ENCODE measurements around the gene AHCYL2.
"Not testable (repeated sequence)": the region's sequence is repeated elsewhere in the genome, so short reads cannot be mapped to it uniquely, and the experiment has no call there.

AHCYL2 gene

DNA sequence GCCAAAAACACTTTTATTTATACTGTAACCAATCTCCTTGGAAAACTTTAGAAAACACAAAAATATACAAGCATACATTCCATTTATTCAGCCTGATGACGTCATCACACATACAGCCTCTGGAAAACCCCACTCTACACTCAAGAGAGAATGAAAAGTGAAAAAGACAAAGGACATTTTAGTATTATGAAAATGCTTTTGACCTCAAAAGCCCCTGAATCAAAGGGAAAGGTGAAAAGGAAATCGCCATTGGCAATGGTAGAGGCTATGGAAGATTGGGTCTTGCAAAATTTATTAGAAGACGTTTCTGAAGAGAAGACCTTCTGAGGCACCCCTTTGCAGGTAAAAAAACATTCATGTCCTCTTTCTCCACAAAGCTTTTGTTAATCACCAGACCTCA lies 126.5 kb downstream of the AHCYL2 start:
- Histone ChIP-seq H3K27me3 (ENCODE audit: control insufficient read depth, insufficient read depth, low read length) (no peaks in the 10 kb centered on the region), H3K9ac (no peak overlapping the region), H2AFZ (no peak overlapping the region), H3K27ac (no peak overlapping the region), H3K4me3 (ENCODE audit: low read depth, low read length) (no peak overlapping the region), H3K4me2 (ENCODE audit: low read length) (no peak overlapping the region), H3K9me3 (ENCODE audit: control insufficient read depth, low read length) (no peaks in the 10 kb centered on the region), H3K36me3 (ENCODE audit: control insufficient read depth, insufficient read depth, low read length) (no peaks in the 10 kb centered on the region), H3K79me2 (no peaks in the 10 kb centered on the region), H3K4me1 (no peaks in the 10 kb centered on the region)
- TF ChIP-seq, protein P1, sequence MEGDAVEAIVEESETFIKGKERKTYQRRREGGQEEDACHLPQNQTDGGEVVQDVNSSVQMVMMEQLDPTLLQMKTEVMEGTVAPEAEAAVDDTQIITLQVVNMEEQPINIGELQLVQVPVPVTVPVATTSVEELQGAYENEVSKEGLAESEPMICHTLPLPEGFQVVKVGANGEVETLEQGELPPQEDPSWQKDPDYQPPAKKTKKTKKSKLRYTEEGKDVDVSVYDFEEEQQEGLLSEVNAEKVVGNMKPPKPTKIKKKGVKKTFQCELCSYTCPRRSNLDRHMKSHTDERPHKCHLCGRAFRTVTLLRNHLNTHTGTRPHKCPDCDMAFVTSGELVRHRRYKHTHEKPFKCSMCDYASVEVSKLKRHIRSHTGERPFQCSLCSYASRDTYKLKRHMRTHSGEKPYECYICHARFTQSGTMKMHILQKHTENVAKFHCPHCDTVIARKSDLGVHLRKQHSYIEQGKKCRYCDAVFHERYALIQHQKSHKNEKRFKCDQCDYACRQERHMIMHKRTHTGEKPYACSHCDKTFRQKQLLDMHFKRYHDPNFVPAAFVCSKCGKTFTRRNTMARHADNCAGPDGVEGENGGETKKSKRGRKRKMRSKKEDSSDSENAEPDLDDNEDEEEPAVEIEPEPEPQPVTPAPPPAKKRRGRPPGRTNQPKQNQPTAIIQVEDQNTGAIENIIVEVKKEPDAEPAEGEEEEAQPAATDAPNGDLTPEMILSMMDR (IDR thresholded peaks at IDR 0.05) = no peak

DNA sequence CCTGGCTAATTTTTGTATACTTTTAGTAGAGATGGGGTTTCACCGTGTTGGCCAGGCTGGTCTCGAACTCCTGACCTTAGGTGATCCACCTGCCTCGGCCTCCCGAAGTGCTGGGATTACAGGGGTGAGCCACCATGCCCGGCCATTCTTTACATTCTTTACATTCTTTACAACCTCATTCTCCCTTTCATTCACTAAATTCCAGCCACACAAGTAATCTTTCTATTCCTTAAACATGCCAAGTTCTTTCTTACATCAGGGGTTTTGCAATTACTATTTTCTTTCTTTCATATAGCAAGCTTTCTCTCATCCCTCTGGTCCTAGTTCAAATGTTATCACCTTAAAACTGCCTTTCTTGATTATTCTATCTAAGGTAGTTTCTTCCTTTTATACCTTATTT lies 128.3 kb downstream of the AHCYL2 start:
- H3K9me3 ChIP-seq (ENCODE audit: control insufficient read depth, low read length); H3K27ac ChIP-seq; H3K27me3 ChIP-seq (ENCODE audit: control insufficient read depth, insufficient read depth, low read length); H3K9ac ChIP-seq; H3K4me3 ChIP-seq (ENCODE audit: low read depth, low read length); H3K36me3 ChIP-seq (ENCODE audit: control insufficient read depth, insufficient read depth, low read length); H3K4me2 ChIP-seq (ENCODE audit: low read length); H2AFZ ChIP-seq; H3K79me2 ChIP-seq; H3K4me1 ChIP-seq: not testable (repeated sequence)

DNA sequence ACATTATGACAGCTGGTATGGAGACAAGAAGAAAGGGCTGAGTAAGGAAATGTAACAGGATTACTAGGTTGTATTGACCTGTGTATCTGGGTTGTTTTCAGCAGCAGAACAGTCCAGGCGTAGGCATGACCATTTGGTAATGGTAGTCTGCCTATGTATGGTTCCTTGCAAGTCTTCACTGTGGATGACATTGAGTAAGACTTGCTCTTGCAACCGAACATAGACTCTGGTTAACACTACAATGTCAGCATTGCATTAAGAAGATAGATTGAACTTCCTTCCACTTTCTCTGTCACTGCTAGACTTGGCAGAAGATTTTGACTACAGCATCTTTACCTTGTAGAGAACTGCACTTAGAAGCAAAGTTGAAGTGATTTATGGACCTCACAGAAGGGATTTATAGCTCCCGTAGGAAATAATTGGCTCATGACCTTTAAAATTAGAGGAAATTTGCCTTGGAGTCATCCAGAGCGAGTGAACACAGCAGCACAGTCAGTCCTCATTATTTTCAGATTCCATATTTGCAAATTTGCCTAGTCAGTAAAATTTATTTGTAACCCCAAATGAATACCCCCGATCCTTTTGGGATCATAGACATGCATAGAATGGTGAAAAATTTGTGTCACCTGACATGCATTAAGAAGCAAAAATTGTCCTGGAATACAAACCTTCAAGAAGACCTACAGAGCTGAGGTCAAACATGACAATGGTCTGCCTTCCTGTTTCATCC lies 129.8 kb downstream of the AHCYL2 start:
- Histone ChIP-seq H3K27ac (no peak overlapping the region), H3K36me3 (ENCODE audit: control insufficient read depth, insufficient read depth, low read length) (no peaks in the 10 kb centered on the region), H3K4me1 (no peaks in the 10 kb centered on the region), H2AFZ (no peak overlapping the region), H3K9me3 (ENCODE audit: control insufficient read depth, low read length) (no peaks in the 10 kb centered on the region), H3K9ac (no peak overlapping the region), H3K4me2 (ENCODE audit: low read length) (no peak overlapping the region), H3K27me3 (ENCODE audit: control insufficient read depth, insufficient read depth, low read length) (no peaks in the 10 kb centered on the region), H3K79me2 (no peaks in the 10 kb centered on the region), H3K4me3 (ENCODE audit: low read depth, low read length) (no peak overlapping the region)
- TF ChIP-seq, protein P1 (IDR thresholded peaks at IDR 0.05) = no peak

- Histone ChIP-seq H3K4me1 (no peaks in the 10 kb centered on the region), H2AFZ (no peak overlapping the region), H3K27ac (no peak overlapping the region), H3K36me3 (ENCODE audit: control insufficient read depth, insufficient read depth, low read length) (no peaks in the 10 kb centered on the region), H3K27me3 (ENCODE audit: control insufficient read depth, insufficient read depth, low read length) (no peaks in the 10 kb centered on the region), H3K79me2 (no peaks in the 10 kb centered on the region), H3K4me2 (ENCODE audit: low read length) (no peak overlapping the region), H3K9me3 (ENCODE audit: control insufficient read depth, low read length) (no peaks in the 10 kb centered on the region), H3K9ac (no peak overlapping the region), H3K4me3 (ENCODE audit: low read depth, low read length) (no peak overlapping the region)
- TF ChIP-seq, protein P1 (IDR thresholded peaks at IDR 0.05) = no peak
Observed at GRCh38 chr7:129356176-129356575, 131.3 kb downstream of the AHCYL2 start.

DNA sequence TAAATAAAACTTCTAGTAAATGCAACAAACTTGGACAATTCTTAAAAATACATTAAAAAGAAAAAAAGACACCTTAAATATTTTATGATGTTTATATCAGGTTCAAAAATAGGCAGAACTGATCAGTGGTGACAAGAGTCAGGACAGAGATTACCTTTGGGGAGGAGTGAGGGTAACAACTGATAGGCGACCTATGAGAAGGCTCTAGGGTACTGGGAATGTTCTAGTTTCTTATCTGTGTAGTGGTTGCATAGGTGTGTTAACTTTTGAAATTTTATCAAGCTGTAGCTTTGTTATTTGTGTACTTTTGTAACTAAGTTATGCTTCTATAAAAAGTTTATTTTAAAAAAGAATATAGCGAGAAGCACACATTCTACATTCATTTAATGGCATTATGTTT lies 134.3 kb downstream of the AHCYL2 start:
- Histone ChIP-seq H3K27ac (no peak overlapping the region), H2AFZ (no peak overlapping the region), H3K9me3 (ENCODE audit: control insufficient read depth, low read length) (no peaks in the 10 kb centered on the region), H3K36me3 (ENCODE audit: control insufficient read depth, insufficient read depth, low read length) (no peaks in the 10 kb centered on the region), H3K4me2 (ENCODE audit: low read length) (no peak overlapping the region), H3K4me3 (ENCODE audit: low read depth, low read length) (no peak overlapping the region), H3K27me3 (ENCODE audit: control insufficient read depth, insufficient read depth, low read length) (no peaks in the 10 kb centered on the region), H3K79me2 (no peaks in the 10 kb centered on the region), H3K9ac (no peak overlapping the region), H3K4me1 (no peaks in the 10 kb centered on the region)
- TF ChIP-seq, protein P1 (IDR thresholded peaks at IDR 0.05) = no peak
